ENCODE results near the gene MPHOSPH9.

MPHOSPH9 gene

GRCh38 chr12:123270214-123271000 lies 37.5 kb upstream of the MPHOSPH9 start:
- peak overlapping the region; percentile 93 for H3K27ac ChIP-seq
- TF ChIP-seq, protein P1, sequence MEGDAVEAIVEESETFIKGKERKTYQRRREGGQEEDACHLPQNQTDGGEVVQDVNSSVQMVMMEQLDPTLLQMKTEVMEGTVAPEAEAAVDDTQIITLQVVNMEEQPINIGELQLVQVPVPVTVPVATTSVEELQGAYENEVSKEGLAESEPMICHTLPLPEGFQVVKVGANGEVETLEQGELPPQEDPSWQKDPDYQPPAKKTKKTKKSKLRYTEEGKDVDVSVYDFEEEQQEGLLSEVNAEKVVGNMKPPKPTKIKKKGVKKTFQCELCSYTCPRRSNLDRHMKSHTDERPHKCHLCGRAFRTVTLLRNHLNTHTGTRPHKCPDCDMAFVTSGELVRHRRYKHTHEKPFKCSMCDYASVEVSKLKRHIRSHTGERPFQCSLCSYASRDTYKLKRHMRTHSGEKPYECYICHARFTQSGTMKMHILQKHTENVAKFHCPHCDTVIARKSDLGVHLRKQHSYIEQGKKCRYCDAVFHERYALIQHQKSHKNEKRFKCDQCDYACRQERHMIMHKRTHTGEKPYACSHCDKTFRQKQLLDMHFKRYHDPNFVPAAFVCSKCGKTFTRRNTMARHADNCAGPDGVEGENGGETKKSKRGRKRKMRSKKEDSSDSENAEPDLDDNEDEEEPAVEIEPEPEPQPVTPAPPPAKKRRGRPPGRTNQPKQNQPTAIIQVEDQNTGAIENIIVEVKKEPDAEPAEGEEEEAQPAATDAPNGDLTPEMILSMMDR (IDR thresholded peaks at IDR 0.05) = no peak
- TF ChIP-seq ZFX (IDR thresholded peaks at IDR 0.05; ENCODE audit: borderline replicate concordance) = no peak

DNA sequence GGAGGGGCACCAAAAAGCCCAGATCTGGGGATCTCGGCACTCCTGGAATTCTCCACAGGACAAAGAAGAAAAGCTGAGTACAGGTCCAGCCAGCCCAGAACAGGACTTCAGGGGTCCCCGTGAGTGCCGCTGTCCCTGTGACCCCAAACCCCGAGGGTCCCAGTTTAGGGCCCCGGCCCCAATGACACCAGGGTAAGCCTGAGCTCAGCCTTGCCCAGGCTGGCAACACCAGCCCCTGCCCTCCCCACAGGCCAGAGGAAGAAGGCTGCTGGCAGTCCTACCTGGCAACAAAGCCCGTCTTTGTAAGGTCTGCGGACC lies 36.9 kb upstream of the MPHOSPH9 start:
- no peak for TF ChIP-seq ZFX (IDR thresholded peaks at IDR 0.05; ENCODE audit: borderline replicate concordance)
- TF ChIP-seq, protein P1 (IDR thresholded peaks at IDR 0.05) = no peak
- peak overlapping the region; percentile 93 for H3K27ac ChIP-seq

DNA sequence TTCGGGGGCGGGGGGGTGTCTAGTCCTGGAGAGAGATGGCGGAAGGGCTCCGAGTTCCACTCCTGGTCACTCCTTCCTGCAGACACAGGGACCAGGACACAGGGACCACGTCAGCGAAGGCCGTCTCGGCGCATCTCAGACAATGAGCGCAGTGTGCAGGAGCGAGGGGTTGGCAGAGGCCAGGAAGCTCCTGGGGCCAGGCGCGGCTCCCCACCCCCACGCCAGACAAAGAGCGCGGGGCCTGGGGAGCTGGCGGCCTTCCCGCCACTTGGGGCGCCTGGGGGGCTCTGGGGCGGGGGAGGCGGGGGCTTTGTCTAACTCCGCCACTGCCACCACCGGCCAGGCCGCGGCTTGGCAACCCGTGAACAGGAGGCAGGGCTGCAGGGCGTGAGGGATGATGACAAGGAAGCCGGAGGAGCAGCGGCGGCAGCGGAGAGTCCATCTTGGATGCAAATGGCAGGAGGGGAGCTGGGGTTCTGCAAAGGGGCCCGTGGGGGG lies 36.5 kb upstream of the MPHOSPH9 start:
- peak overlapping the region; percentile 93; the same call in 1 of the 2 replicates for H3K27ac ChIP-seq
- no peak for TF ChIP-seq ZFX (IDR thresholded peaks at IDR 0.05; ENCODE audit: borderline replicate concordance)
- TF ChIP-seq, protein P1 (IDR thresholded peaks at IDR 0.05) = no peak

DNA sequence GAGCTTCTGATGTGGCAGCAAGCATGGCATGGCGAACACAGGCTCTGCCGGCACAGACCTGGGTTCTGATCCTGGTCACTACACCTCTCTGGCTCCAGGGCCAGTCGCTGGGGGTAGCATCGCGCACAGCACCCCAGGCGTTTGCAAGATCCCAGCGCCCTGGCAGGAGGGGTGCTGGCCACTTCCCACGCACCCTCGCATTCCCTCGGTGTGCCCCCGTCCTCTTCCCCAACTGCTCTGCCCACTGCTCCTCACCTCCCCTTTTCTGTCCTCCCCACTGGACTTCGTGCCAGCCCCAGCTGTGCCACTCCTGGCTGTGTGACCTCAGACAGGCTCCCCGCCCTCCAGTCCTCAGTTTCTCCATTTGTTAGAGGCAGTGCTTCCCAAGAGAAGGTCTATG lies 35.9 kb upstream of the MPHOSPH9 start:
- no peak overlapping the region for H3K27ac ChIP-seq

DNA sequence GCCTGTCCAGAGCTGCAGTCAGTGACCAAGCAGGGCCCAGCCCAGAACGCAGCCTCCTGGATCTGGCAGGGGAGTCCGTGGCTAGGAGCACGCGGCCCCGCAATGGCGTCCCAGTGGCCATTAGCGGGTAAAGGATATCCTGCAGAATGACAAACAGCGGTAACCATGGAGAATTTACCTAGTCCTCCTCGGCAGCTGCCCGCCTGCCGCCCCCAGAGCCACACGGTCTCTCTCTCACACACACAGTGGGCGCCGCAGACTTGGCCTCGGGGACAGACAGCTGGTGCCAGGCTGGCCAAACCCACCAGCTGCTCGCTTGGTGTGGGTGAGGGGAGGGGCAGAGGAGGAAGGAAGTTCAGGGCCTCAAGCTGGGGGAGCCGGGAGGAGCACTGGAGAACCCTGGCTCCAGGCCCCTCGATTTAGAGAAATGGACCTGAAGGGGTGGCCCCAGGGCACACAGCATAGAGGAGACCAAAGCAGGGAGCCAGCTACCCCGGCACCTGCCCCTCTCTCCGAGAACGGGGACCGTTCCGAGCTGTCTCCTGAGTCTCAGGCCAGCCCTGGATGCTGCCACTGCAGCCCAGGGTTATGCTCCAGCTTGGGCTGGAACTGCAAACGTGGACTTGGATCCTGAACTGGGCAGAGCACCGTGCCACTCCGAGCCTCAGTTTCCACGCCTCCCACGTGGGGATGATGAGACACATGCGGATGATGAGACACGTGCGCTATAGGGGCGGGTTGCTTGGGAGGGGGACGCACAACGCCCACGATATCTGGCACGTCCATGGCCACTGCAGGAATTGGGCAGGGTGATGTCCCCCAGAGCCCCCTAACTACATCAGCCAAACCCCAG lies 35.3 kb upstream of the MPHOSPH9 start:
- TF ChIP-seq ZFX (IDR thresholded peaks at IDR 0.05; ENCODE audit: borderline replicate concordance) = no peak
- TF ChIP-seq, protein P1 (IDR thresholded peaks at IDR 0.05) = no peak
- peak overlapping the region; percentile 7; the same call in 1 of the 2 replicates for H3K27ac ChIP-seq

More for the DNA sequence above, 35.9 kb upstream of the MPHOSPH9 start:
- no peak for TF ChIP-seq ZFX (IDR thresholded peaks at IDR 0.05; ENCODE audit: borderline replicate concordance)
- TF ChIP-seq, protein P1 (IDR thresholded peaks at IDR 0.05) = no peak

DNA sequence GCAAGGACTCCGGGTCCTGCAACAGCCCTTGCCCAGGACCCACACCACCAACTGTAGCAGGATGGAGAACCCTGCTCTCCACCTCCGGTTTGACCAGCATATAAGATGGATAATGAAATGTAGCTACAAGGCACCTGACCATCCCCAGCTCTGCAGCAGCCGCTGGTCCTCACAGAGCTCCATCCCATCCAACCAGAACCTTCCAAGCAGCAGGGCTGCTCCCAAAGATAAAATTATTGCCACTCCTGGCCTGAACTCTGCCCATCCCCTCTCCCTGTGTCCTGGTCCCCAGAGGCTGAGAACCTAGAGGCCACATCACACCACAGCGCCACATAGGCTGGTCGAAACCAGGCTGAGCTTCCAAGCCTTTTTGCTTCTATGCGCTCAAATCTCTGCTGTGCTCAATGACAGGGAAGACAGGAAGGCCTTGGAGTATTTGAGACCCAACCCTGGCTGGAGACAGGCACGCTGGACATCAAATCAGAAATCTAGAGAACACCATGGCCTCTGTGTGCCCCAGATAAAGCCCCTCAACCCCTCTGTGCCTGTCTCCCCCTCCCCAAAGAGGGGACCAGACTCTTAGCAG lies 34.5 kb upstream of the MPHOSPH9 start:
- TF ChIP-seq, protein P1 (IDR thresholded peaks at IDR 0.05) = no peak
- no peak for TF ChIP-seq ZFX (IDR thresholded peaks at IDR 0.05; ENCODE audit: borderline replicate concordance)
- H3K27ac ChIP-seq = peak overlapping the region; percentile 7; the same call in 1 of the 2 replicates

Data from 22Rv1 (cell line).